COLO829 (cell line): ENCODE data around the gene E2F1.
"Not testable (repeated sequence)": the region's sequence is repeated elsewhere in the genome, so short reads cannot be mapped to it uniquely, and the experiment has no call there.

ENCODE experiments used
- DNase-seq: peaks from one replicate; pipeline ENCODE4 v3.0.0; 2012; ENCODE audit warnings: low spot score

E2F1 gene

DNA sequence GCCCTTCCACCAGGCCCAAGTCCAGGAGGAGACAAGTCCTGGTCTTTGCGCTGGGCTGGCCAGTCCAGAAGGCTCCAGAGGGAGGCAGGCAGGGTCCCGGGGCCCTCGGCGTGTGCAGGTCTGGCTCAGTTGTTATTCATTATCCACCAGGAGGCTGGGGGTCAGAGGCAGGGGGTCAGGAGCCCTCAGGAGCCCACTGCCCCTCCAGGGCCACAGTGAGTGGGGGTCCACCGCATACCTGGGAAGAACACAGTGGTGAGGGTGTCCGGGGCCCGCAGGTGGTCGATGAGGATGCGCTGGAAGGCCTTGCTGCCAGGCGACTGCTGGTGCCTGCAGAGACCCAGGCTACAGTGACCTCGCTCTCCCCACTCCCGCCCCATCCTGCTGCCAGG, 28.5 kb downstream of the E2F1 start:
- DNase-seq: no peak

DNA sequence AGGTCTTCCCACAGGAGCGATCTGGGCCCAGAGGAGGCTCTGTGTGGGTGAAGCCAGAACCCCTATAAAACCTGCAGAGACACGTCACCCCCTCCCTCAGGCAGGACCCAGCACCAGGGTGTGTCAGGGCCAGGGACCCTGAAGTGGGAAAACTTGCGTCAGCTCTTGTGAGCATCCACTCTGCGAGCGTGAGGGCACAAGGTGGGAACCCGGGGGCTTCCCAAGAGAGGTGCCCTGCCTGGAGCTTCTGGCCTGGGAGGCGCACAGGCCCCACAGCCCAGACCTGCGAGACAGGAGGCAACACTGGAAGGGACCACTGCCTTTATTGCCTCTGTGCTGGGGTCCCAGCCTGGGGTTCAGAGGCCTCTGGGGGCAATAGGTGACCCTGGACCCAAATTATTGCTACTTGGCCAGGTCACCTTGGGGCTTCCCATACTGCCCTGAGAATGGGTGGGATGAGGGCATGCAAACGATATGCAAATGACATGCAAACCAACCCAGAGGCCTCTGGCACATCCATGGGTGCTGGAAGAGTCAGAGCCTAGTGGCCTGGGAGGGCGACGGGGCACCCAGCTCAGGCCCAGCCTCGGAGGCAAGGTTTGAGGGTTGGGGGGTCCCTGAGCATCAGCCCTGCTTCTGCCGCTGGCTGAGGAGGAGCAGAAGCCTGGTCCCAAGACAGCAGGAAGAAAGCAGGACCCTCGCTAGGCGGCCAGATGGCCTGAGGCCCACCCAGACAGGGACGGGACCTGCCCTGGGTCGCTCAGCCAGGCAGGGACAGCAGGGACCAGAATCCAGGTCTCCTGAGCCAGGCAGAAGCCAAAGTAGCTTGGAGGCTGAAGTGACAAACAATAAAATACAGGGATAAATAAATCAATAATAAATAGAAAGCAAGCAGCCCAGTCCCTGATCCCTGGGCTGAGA, 29.1 kb downstream of the E2F1 start:
- DNase-seq: no peak

DNA sequence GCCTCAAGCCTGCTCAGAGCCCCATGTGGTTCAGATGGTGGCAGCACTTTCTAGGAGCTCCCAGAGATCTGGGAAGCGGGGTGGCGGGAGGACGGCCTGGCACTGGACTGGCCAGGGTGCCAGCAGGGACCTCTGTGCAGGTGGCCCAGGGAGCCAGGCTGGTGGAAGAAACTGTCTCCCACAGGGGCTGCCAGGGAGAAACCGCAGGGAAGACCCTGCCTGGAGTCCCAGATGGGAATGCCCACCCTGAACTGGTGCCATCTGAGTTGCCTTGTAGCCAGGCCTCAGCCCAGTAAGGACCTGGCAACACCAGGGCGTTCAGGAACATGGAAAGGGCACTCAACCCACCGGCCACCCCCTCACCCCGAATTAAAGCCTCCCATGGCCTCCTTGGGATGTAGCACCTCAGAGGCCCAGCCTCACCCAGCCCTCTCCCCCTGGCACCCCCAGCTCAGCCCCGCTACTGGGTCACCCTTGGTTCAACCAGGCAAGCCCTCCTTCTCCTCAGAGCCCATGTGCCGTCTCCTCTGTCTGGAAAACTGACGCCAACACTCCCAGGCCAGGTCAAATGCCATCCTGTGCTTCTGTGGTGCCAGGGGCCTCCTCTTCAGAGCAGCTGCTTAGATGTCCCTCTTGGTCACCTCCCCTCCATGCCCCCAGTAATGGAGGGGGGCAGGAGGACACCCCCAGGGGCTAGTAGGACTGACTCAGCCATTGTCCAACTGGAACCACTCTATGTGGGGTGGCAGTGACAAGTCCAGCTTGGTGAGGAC, 30.0 kb downstream of the E2F1 start:
- no peak for DNase-seq

DNA sequence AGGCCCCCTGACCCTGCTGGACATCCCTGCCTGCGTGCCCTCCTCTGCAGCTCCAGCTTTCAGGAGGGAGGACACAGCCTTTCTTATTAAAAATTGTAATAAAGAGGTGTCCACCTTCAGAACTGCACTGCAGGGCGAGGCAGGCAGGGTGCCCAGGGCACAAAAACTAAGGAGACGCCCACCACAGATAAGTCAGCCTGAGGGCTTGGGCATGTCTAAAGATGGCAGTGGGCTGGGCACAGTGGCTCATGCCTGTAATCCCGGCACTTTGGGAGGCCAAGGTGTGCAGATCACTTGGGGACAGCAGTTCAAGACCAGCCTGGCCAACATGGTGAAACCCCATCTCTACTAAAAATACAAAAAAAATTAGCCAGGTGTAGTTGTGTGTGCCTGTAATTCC, 31.0 kb downstream of the E2F1 start:
- no peak for DNase-seq

DNA sequence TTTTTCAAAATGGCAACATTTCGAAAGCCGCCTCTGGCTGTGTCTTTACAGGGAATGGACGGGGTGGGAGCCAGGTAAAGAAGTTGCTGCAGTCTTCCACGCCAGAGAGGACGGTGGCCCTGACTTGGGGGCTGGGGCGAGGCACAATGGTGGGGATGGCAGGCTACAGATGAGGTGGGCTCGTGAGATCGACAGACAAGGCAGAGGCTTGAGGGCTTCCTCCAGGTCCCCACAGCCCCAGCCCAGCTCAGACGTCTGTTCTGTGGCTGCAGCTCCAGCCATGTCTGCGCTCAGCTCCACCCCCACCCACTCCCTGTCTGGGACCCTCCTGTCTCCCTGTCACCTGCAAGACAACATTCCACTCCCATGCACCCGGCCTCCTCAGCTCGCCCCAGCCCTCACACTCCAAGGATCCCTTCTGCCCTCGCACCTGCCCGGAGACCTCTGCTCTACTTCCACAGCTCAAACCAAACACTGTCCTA, 31.5 kb downstream of the E2F1 start:
- DNase-seq: no peak

GRCh38 chr20:33653900-33654596, 32.1 kb downstream of the E2F1 start:
- DNase-seq: no peak

GRCh38 chr20:33653218-33653899, 32.8 kb downstream of the E2F1 start:
- peak; percentile 79 for DNase-seq

GRCh38 chr20:33651562-33652048, 34.6 kb downstream of the E2F1 start:
- no peak for DNase-seq

GRCh38 chr20:33650753-33651561, 35.2 kb downstream of the E2F1 start:
- DNase-seq: no peak

DNA sequence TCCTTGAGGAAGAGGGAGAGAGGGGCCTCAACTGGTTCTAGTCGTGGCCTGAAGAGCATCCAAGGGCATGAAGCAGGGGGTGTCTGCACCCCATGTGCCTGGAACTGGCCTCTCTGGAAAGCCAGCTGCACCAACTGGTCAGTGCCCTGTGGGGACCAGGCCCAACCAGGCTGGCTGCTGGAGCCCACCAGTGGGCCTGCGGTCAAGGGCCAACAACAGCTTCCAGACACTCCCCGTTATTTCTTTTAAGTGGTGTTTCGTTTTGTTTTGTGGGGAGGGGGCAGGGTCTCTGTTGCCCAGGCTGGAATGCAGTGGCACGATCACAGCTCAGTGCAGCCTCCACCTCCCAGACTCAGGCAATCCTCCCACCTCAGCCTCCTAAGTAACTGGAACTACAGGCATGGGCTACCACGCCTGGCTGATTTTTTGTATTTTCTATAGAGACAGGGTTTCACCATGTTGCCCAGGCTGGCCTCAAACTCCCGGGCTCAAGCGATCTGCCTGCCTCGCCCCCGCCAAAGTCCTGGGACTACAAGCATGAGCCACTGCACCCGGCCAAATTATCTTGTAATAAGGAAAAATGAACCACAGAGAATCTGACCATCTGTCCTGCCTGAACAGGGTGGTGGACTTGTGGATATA, 36.0 kb downstream of the E2F1 start:
- DNase-seq: no peak

DNA sequence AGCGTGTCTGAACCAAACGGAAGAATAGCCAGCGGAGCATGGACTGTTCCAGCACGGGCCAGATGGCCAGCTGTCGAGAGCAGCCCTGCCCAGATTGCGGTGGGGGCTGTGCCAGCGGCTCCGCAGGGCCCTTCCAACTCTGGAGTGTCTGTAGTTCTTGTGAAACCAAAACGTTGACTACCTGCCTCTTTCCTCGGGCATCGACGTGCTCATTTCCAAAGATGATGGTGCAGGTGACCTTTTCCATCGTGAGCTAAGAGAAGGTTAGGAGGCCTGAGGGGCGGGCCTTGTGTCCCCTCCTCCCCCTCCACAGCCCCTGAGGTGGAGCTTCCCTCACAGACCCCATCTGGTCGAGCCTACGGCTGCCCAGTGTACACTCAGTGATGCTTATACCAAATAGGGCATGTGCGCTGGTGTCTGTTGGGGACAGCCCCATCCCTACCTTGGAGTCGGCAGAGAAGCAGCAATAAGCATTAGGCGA, 36.9 kb downstream of the E2F1 start:
- no peak for DNase-seq

DNA sequence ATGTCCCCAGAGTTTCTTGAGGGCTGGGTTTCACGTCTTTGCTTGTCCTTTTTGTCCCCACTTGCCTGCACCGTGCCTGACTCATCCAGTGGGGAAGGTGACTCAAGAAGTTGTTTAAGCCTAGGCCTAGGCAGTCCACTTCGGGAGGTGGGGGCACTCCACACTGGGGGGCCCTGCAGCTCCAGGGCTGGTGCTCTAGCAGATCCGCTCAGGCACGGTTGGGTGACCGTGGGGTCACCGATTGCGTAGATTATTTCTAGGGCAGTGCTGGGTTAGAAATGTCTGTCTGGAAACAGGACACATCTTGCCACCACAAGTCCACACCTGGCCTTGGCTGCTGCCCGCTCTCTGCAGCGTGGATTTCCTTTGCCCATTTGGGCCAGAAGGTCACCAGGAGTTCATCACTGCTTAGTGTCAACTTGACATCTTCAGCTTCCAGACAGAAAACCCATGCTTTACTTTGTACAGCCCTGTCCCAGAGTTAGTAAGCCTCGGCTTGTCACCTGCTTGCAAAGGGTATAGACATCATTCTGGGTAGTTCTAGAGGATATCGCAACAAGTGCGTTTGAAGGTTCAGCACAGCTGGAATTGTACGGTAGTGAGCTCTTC, 37.7 kb downstream of the E2F1 start:
- no peak for DNase-seq

DNA sequence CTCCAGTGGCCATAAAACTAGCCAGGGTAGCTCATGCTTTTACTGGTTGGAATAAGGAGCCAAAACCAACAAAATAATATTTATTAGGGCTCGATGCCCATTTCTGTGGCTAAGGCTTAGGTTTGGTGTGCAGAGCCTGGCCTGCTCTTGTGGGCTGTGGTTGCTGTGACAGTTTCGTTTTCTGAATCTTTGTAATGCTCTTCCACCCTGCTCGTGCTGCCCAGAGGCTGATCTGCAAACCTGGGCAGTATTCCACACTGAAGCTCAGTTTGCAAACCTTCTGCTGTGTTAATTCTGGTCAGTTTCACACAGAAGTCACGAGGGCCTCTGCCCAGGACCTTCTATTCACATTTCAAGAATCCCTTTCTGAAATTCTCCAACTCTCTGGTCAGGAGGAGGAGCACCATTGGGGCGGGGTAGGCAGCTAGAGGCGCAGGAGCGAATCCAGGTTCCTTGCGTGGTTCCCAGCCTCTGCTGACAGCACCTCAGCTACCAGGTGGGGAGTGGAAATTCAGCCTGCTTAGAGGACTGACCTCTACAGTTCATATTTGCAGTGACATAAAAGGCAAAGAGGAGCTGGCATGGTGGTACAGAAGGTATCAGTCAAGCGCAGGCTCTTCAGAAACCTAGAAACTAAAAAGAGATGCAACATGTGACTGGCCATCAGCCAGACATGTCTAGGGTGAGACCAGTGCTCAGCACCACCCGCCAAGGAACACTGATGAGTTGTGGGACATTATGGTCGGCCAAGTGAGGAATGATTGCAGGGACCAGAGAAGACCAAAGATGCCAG, 38.4 kb downstream of the E2F1 start:
- DNase-seq: no peak

- not testable (repeated sequence) for DNase-seq
Observed at GRCh38 chr20:33646959-33647602, 39.1 kb downstream of the E2F1 start.

DNA sequence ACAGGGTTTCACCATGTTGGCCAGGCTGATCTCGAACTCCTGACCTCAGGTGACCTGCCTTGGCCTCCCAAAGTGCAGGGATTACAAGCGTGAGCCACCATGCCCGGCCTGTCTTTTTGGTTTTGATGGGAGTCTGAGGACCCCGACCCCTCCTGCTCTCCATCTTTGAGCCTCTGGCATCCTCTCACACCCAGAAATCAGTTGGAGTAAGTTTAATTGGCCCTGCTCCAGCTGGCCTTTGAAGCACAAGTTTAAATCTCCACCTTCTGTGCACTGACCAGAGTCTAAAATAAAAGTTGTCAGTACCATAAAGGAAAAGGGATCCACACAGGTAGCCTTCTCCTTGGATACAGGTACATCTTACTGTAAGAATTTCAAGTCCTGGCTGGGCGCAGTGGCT, 40.0 kb downstream of the E2F1 start:
- no peak for DNase-seq

DNA sequence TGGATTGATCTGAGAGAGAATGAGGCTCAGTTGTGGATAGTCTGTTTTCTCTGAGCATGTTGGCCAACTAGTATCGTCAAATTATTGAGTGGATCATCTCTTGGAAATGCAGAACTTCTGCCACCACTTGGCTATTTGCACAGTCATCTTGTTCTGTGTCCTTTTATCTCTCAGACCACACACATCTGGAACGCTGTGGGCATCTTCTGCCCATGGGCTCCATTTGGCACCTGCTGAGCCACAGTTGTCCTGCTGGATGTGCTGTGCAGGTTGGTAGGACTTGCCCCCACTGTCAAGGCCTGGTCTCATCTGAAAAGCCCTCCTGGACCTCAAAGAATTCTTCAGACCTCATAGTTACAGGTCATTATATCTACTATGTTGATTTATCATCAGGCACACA, 40.8 kb downstream of the E2F1 start:
- no peak for DNase-seq

DNA sequence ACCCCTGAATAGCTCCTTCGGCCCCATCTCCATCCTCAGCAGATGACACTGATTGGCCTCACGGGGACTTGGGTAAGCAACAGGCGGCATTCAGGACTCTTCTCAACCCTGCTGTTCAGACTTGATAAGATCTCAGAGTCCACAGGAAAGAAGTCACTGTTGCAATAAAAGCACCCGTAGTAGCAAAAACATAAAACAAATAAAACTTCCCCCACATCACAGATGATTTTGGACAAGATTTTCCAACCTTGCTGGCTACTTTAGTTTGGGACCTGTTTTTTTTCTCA, 41.2 kb downstream of the E2F1 start:
- DNase-seq: no peak

DNA sequence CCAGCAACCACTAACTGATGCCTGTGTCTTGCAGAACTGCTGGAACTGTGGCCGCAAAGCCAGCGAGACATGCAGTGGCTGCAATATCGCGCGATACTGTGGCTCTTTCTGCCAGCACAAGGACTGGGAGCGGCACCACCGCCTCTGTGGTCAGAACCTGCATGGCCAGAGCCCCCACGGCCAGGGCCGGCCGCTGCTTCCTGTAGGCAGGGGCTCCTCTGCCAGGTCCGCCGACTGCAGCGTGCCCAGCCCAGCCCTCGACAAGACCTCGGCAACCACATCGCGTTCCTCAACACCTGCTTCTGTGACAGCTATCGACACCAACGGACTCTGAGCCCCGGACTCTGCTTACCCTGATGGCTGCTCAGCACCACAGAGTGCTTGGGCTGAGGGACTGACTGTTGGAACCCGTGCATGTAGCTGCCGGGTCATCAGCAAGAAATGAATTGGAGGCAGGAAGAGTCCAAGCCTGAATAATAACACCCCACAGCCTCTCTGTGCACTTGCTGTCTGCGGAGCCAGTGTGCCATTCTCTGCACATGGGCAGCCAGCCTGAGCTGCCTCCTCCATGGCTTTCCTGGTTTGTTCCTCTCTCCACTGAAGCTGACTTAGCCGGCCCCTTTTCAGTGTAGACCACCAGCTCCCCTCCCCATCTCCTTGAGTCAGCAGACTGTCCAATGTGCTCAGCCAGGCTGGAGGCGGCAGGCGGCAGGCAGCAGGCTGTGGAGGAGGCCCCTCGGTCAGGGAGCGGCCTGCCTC, 41.7 kb downstream of the E2F1 start:
- no peak for DNase-seq
